Caco-2 (cell line): ENCODE measurements around the gene SARDH. TPM values are rescaled to one million over a fixed set of nuclear protein-coding genes. Genes with fewer than 3 reads are reported as not detected.
"Not testable (repeated sequence)": the region's sequence is repeated elsewhere in the genome, so short reads cannot be mapped to it uniquely, and the experiment has no call there.

Experiments used
- BruUV-seq: library from RNA; stranded (reverse); fragments of 400-500 nt; replicated peaks from 2 replicates; lab custom pipeline; 2021; lab: Mats Ljungman, UMichigan
- CTCF ChIA-PET: fragments of 300-600 bp; sonication (Branson Sonifier 250); formaldehyde crosslinking; loops from one replicate; lab custom pipeline; 2022; ENCODE audit warnings: antibody characterized with exemption; lab: Charles Lee
- POLR2A ChIA-PET: fragments of 300-600 bp; sonication (Branson Sonifier 250); formaldehyde crosslinking; loops from one replicate; lab custom pipeline; 2022; ENCODE audit warnings: antibody characterized with exemption; lab: Charles Lee
- DNase-seq, 2 experiments: peaks; one replicate each; pipeline versions ENCODE4 v3.0.0 to v3.0.0-alpha.2; 2020 to 2022
- H3K27me3 ChIP-seq: replicated peaks from 2 replicates; pipeline ENCODE4 v1.6.0; 2011; ENCODE audit warnings: low read length; ENCODE audit not compliant: control insufficient read depth, insufficient read depth
- H3K36me3 ChIP-seq: 2 replicates; pipeline ENCODE4 v1.5.1; 2011; ENCODE audit warnings: low read length; ENCODE audit not compliant: control insufficient read depth, insufficient read depth
- H3K4me1 ChIP-seq: fragments of 250-450 bp; sonication (Bioruptor Pico); 2 replicates; pipeline ENCODE4 v1.5.1; 2020; ENCODE audit warnings: mild to moderate bottlenecking
- H3K4me3 ChIP-seq: 2 replicates; pipeline ENCODE4 v1.5.1; 2011; ENCODE audit warnings: low read depth, mild to moderate bottlenecking, control low read depth, low read length
- H3K9me3 ChIP-seq: fragments of 250-450 bp; sonication (Bioruptor Pico); 2 replicates; pipeline ENCODE4 v1.5.1; 2020; ENCODE audit warnings: mild to moderate bottlenecking, moderate library complexity
- H3K27ac Mint-ChIP-seq: one replicate; pipeline ENCODE4 v1.8.0; 2022; ENCODE audit warnings: mixed read lengths; ENCODE audit not compliant: unreplicated experiment
- H3K27me3 Mint-ChIP-seq: one replicate; pipeline ENCODE4 v1.8.0; 2022; ENCODE audit warnings: mixed read lengths; ENCODE audit not compliant: insufficient read depth, unreplicated experiment
- H3K36me3 Mint-ChIP-seq: one replicate; pipeline ENCODE4 v1.8.0; 2022; ENCODE audit warnings: mild to moderate bottlenecking, mixed read lengths; ENCODE audit not compliant: insufficient read depth, unreplicated experiment
- H3K4me1 Mint-ChIP-seq: one replicate; pipeline ENCODE4 v1.8.0; 2022; ENCODE audit warnings: low read depth, mixed read lengths; ENCODE audit not compliant: unreplicated experiment
- H3K4me3 Mint-ChIP-seq: one replicate; pipeline ENCODE4 v1.8.0; 2022; ENCODE audit warnings: mild to moderate bottlenecking, moderate library complexity, mixed read lengths; ENCODE audit not compliant: unreplicated experiment
- H3K9me3 Mint-ChIP-seq: one replicate; pipeline ENCODE4 v1.8.0; 2022; ENCODE audit warnings: mixed read lengths; ENCODE audit not compliant: unreplicated experiment
- intact Hi-C: fragments of 100-400 bp; cut with micrococcal nuclease; formaldehyde crosslinking; loops from one replicate; pipeline ENCODE4 v1.10.0; 2022; ENCODE audit not compliant: unreplicated experiment
- total RNA-seq: library from RNA; stranded (reverse); gene quantifications from 2 replicates; pipeline ENCODE4 v1.2.3, GENCODE V29; 2022
- TF ChIP-seq, protein P1 (sequence below), 2 experiments: fragments of 200-600 bp in 1 of 2; IDR thresholded peaks; 1 replicate in 1 of 2; 2 replicates in 1 of 2; pipeline versions ENCODE4 v1.5.1 to v1.8.0; 2011 to 2022; ENCODE audit warnings: antibody characterized with exemption in 1 of 2, control low read depth in 1 of 2, inconsistent platforms in 1 of 2, low read depth in 1 of 2, low read length in 1 of 2, mild to moderate bottlenecking in 1 of 2, moderate library complexity in 1 of 2; ENCODE audit not compliant: insufficient read depth in 1 of 2, severe bottlenecking in 1 of 2, unreplicated experiment in 1 of 2

SARDH gene
- total RNA-seq, 1 experiment from 2014 or later: 0.36 TPM

- Histone ChIP-seq H3K4me3 (no peak overlapping the region), H3K36me3 (no peaks in the 10 kb centered on the region), H3K9me3 (no peaks in the 10 kb centered on the region), H3K4me1 (peaks cover 12% of the 10 kb centered on the region), H3K27me3 (no peaks in the 10 kb centered on the region)
- CTCF ChIA-PET: no interaction called here
- DNase-seq: no peak
- Mint-ChIP-seq H3K4me1 (peaks cover 16% of the 10 kb centered on the region), H3K36me3 (peaks cover 29% of the 10 kb centered on the region), H3K27me3 (no peaks in the 10 kb centered on the region), H3K27ac (no peak overlapping the region), H3K9me3 (peaks cover 19% of the 10 kb centered on the region), H3K4me3 (no peak overlapping the region)
- BruUV-seq: no TSS peak
- intact Hi-C loops: no loop called here
- POLR2A ChIA-PET: no interaction called here
- TF ChIP-seq, protein P1, sequence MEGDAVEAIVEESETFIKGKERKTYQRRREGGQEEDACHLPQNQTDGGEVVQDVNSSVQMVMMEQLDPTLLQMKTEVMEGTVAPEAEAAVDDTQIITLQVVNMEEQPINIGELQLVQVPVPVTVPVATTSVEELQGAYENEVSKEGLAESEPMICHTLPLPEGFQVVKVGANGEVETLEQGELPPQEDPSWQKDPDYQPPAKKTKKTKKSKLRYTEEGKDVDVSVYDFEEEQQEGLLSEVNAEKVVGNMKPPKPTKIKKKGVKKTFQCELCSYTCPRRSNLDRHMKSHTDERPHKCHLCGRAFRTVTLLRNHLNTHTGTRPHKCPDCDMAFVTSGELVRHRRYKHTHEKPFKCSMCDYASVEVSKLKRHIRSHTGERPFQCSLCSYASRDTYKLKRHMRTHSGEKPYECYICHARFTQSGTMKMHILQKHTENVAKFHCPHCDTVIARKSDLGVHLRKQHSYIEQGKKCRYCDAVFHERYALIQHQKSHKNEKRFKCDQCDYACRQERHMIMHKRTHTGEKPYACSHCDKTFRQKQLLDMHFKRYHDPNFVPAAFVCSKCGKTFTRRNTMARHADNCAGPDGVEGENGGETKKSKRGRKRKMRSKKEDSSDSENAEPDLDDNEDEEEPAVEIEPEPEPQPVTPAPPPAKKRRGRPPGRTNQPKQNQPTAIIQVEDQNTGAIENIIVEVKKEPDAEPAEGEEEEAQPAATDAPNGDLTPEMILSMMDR (IDR thresholded peaks at IDR 0.05; ENCODE audit: insufficient read depth in 1 of 2, low read depth in 1 of 2, low read length in 1 of 2, severe bottlenecking in 1 of 2, unreplicated experiment in 1 of 2): no peak
Observed at GRCh38 chr9:133750982-133751649, 13.0 kb upstream of the SARDH start.

GRCh38 chr9:133747309-133747708 lies 9.2 kb upstream of the SARDH start:
- Histone ChIP-seq H3K4me3 (no peak overlapping the region), H3K4me1 (peaks cover 9% of the 10 kb centered on the region), H3K9me3 (no peaks in the 10 kb centered on the region), H3K27me3 (no peaks in the 10 kb centered on the region), H3K36me3 (no peaks in the 10 kb centered on the region)
- TF ChIP-seq, protein P1 (IDR thresholded peaks at IDR 0.05; ENCODE audit: insufficient read depth in 1 of 2, low read depth in 1 of 2, low read length in 1 of 2, severe bottlenecking in 1 of 2, unreplicated experiment in 1 of 2): no peak
- POLR2A ChIA-PET: interaction anchor here (0.6 kb wide), 1 partner anchor 384 kb away, joined by 3 read pairs; no protein-coding TSS in a partner anchor
- CTCF ChIA-PET: no interaction called here
- Mint-ChIP-seq H3K36me3 (peaks cover 5% of the 10 kb centered on the region), H3K4me1 (peaks cover 9% of the 10 kb centered on the region), H3K27me3 (no peaks in the 10 kb centered on the region), H3K9me3 (peaks cover 9% of the 10 kb centered on the region), H3K4me3 (no peak overlapping the region), H3K27ac (no peak overlapping the region)
- BruUV-seq: no TSS peak
- intact Hi-C loops: no loop called here
- no peak for DNase-seq

GRCh38 chr9:133744528-133744927 lies 6.4 kb upstream of the SARDH start:
- H3K27ac Mint-ChIP-seq, H3K9me3 Mint-ChIP-seq, H3K4me3 ChIP-seq, H3K27me3 Mint-ChIP-seq, H3K4me1 Mint-ChIP-seq, POLR2A ChIA-PET, intact Hi-C loops, H3K36me3 Mint-ChIP-seq, BruUV-seq, H3K4me3 Mint-ChIP-seq, CTCF ChIA-PET, H3K36me3 ChIP-seq, H3K9me3 ChIP-seq, DNase-seq, H3K27me3 ChIP-seq: not testable (repeated sequence)
- peaks cover 10% of the 10 kb centered on the region for H3K4me1 ChIP-seq
